Epithelial cell of esophagus (primary cell): ENCODE measurements around the gene AGO1.

Experiments used
- DNase-seq: peaks from one replicate; pipeline ENCODE4 v3.0.0; 2010; ENCODE audit warnings: low read depth
- H3K4me3 ChIP-seq: 2 replicates; pipeline ENCODE4 v1.5.1; 2011; ENCODE audit warnings: mild to moderate bottlenecking, low read length, control low read depth
- CTCF ChIP-seq: IDR thresholded peaks from 2 replicates; pipeline ENCODE4 v1.5.1; 2011; ENCODE audit warnings: low read depth, mild to moderate bottlenecking, low read length, control low read depth, inconsistent platforms; ENCODE audit not compliant: insufficient read depth; ENCODE audit errors: missing control alignments

The AGO1 gene

GRCh38 chr1:35894183-35894582, 11.2 kb downstream of the AGO1 start:
- TF ChIP-seq CTCF: no peak
- no peak overlapping the region for H3K4me3 ChIP-seq
- peak; percentile 15 for DNase-seq

GRCh38 chr1:35894656-35895055, 11.6 kb downstream of the AGO1 start:
- no peak for DNase-seq
- H3K4me3 ChIP-seq: no peak overlapping the region
- no peak for TF ChIP-seq CTCF

GRCh38 chr1:35899941-35900340, 16.9 kb downstream of the AGO1 start:
- DNase-seq: no peak
- no peak for TF ChIP-seq CTCF
- no peak overlapping the region for H3K4me3 ChIP-seq

- no peak overlapping the region for H3K4me3 ChIP-seq
- DNase-seq: no peak
- no peak for TF ChIP-seq CTCF
Observed at GRCh38 chr1:35901235-35901634, 18.2 kb downstream of the AGO1 start.

GRCh38 chr1:35902671-35903070, 19.7 kb downstream of the AGO1 start:
- H3K4me3 ChIP-seq: no peak overlapping the region
- no peak for TF ChIP-seq CTCF
- DNase-seq: no peak

- DNase-seq: no peak
Observed at GRCh38 chr1:35914717-35915116, 31.7 kb downstream of the AGO1 start.

More at GRCh38 chr1:35914717-35915116, 31.7 kb downstream of the AGO1 start:
- no peak overlapping the region for H3K4me3 ChIP-seq
- TF ChIP-seq CTCF: no peak
